ENCODE results near the gene CATSPER1. TPM values are rescaled to one million over a fixed set of nuclear protein-coding genes. Genes with fewer than 3 reads are reported as not detected.

Gene CATSPER1
- total RNA-seq, 1 donor from 2014 or later: not detected

- Histone ChIP-seq H4K20me1 (ENCODE audit: low read depth) (no peaks in the 10 kb centered on the region), H3F3A (ENCODE audit: low read depth) (no peaks in the 10 kb centered on the region), H2AFZ (replicated peaks) (no peak overlapping the region), H3K79me2 (ENCODE audit: low read depth) (no peaks in the 10 kb centered on the region), H3K36me3 (no peaks in the 10 kb centered on the region), H3K9me3 (ENCODE audit: low read depth) (no peaks in the 10 kb centered on the region), H3K27ac (no peak overlapping the region), H3K27me3 (peaks cover 21% of the 10 kb centered on the region), H3K4me3 (no peak overlapping the region), H3K4me2 (no peak overlapping the region), H3K4me1 (no peaks in the 10 kb centered on the region), H3K9ac (no peak overlapping the region)
- H3K4me3 Mint-ChIP-seq: no peak overlapping the region
- H3K27me3 Mint-ChIP-seq (ENCODE audit: insufficient read depth, low read depth): peaks cover 15% of the 10 kb centered on the region
- no peaks in the 10 kb centered on the region for H3K36me3 Mint-ChIP-seq
- no peak for DNase-seq (ENCODE audit: low spot score)
- no peaks in the 10 kb centered on the region for H3K9me3 Mint-ChIP-seq
- TF ChIP-seq, protein P1, sequence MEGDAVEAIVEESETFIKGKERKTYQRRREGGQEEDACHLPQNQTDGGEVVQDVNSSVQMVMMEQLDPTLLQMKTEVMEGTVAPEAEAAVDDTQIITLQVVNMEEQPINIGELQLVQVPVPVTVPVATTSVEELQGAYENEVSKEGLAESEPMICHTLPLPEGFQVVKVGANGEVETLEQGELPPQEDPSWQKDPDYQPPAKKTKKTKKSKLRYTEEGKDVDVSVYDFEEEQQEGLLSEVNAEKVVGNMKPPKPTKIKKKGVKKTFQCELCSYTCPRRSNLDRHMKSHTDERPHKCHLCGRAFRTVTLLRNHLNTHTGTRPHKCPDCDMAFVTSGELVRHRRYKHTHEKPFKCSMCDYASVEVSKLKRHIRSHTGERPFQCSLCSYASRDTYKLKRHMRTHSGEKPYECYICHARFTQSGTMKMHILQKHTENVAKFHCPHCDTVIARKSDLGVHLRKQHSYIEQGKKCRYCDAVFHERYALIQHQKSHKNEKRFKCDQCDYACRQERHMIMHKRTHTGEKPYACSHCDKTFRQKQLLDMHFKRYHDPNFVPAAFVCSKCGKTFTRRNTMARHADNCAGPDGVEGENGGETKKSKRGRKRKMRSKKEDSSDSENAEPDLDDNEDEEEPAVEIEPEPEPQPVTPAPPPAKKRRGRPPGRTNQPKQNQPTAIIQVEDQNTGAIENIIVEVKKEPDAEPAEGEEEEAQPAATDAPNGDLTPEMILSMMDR (IDR thresholded peaks at IDR 0.05): no peak
- TF ChIP-seq EZH2 (IDR thresholded peaks at IDR 0.05) (no peak), EZH2phosphoT487 (IDR thresholded peaks at IDR 0.05) (no peak)
- H3K27ac Mint-ChIP-seq: no peak overlapping the region
- H3K4me1 Mint-ChIP-seq: no peaks in the 10 kb centered on the region
Measured at GRCh38 chr11:66017321-66017720, 9.0 kb downstream of the CATSPER1 start.

DNA sequence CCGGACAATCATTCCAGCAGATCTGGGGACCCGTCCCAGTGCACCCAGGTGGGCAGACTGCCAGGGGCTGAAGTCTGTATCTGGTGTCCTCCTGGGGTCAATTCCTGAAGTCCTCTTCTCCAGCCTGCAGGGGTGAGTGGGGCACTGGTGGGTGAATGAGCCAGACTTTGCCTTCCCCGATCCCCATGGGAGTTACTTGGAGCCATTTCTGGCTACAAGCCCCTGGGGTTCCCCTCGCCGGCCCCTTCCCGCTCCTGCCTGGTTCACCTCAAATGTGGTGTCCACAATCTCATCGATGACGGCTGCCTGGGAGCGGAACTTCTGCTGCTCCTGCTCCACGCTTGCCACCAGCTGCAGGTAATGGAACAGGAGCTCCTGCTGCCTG lies 9.5 kb downstream of the CATSPER1 start:
- H3K4me3 Mint-ChIP-seq: no peak overlapping the region
- no peaks in the 10 kb centered on the region for H3K36me3 ChIP-seq
- no peaks in the 10 kb centered on the region for H3K36me3 Mint-ChIP-seq
- H3K9me3 Mint-ChIP-seq: no peaks in the 10 kb centered on the region
- no peak overlapping the region for H3K4me2 ChIP-seq
- H2AFZ ChIP-seq (replicated peaks): no peak overlapping the region
- no peaks in the 10 kb centered on the region for H3K79me2 ChIP-seq (ENCODE audit: low read depth)
- peaks cover 16% of the 10 kb centered on the region for H3K27me3 Mint-ChIP-seq (ENCODE audit: insufficient read depth, low read depth)
- H3F3A ChIP-seq (ENCODE audit: low read depth): no peaks in the 10 kb centered on the region
- no peaks in the 10 kb centered on the region for H3K9me3 ChIP-seq (ENCODE audit: low read depth)
- no peak overlapping the region for H3K27ac Mint-ChIP-seq
- no peaks in the 10 kb centered on the region for H4K20me1 ChIP-seq (ENCODE audit: low read depth)
- no peak overlapping the region for H3K4me3 ChIP-seq
- no peak for DNase-seq (ENCODE audit: low spot score)
- H3K4me1 Mint-ChIP-seq: no peaks in the 10 kb centered on the region
- peaks cover 21% of the 10 kb centered on the region for H3K27me3 ChIP-seq
- TF ChIP-seq EZH2 (IDR thresholded peaks at IDR 0.05): no peak
- no peak for TF ChIP-seq EZH2phosphoT487 (IDR thresholded peaks at IDR 0.05)
- H3K9ac ChIP-seq: no peak overlapping the region
- no peak overlapping the region for H3K27ac ChIP-seq
- no peaks in the 10 kb centered on the region for H3K4me1 ChIP-seq

DNA sequence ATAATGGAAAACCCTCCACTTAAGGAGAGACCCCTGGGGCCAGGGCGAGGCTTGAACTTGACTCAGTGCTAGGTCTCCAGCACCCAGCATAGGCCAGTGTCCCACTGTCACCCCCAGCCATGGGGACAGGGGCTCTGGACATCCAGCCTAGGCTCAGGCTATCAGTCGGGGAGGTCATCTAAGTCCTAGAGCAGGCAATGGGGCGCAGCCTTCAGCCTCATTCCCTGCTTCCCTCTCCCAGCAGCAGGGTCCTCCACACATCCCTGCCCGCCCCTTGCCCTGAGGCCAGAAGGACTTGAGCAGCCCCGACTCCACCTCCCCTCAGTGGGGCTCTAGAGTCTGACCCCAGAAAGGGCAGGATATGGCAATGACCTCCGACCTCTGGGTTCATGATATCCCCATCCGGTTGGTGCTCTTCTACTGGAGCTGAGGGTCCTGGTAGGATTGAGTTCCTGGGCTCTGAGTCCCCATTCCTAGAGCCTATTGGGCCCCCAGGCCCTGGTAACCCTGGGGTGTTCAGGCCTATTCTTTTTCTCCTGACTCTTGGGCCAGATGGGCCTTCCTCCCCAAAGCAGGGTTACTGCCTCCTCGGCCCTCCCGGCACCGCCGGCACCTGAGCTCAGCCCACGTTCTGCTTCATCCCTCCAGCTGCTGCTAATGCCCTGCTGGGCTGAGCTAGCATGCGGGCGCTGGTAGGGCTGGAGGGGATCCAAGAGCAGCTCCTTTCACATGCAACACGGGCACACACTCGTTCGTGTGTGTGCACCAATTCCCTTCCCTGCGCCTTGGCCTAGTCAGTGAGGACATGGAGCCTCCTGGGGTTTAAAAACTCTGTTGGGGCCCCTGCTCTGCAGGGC lies 10.1 kb downstream of the CATSPER1 start:
- Histone ChIP-seq H3K27ac (no peak overlapping the region), H3F3A (ENCODE audit: low read depth) (no peaks in the 10 kb centered on the region), H2AFZ (replicated peaks) (no peak overlapping the region), H3K9me3 (ENCODE audit: low read depth) (no peaks in the 10 kb centered on the region), H4K20me1 (ENCODE audit: low read depth) (no peaks in the 10 kb centered on the region), H3K4me3 (no peak overlapping the region), H3K4me1 (no peaks in the 10 kb centered on the region), H3K9ac (no peak overlapping the region), H3K4me2 (no peak overlapping the region), H3K27me3 (peaks cover 21% of the 10 kb centered on the region), H3K79me2 (ENCODE audit: low read depth) (no peaks in the 10 kb centered on the region), H3K36me3 (no peaks in the 10 kb centered on the region)
- Mint-ChIP-seq H3K27me3 (ENCODE audit: insufficient read depth, low read depth) (peaks cover 15% of the 10 kb centered on the region), H3K27ac (no peak overlapping the region), H3K4me1 (no peaks in the 10 kb centered on the region), H3K4me3 (no peak overlapping the region), H3K9me3 (no peaks in the 10 kb centered on the region), H3K36me3 (no peaks in the 10 kb centered on the region)
- no peak for DNase-seq (ENCODE audit: low spot score)
- TF ChIP-seq EZH2phosphoT487 (IDR thresholded peaks at IDR 0.05) (no peak), EZH2 (IDR thresholded peaks at IDR 0.05) (no peak)
- TF ChIP-seq, protein P1 (IDR thresholded peaks at IDR 0.05): no peak

DNA sequence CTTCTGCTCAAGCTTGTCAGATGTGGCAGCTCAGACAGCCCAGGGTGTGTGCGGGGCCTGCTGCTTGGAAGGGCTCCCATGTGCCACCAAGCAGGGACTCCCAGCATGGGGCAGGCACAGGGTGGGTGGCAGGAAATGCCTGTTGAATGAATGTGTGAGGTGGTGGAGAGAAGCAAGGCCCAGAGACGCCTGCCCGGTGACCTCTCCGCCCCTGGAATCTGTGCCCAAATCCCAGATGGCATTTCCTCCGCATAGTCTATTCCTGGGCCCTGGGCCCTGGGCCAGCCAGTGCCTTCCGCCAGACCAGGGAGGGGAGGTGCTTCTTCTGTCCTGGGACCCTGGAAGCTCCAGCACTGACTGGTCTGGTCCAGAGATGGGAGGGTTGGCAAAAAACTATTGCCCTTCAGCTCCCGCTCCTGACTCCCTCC lies 10.8 kb downstream of the CATSPER1 start:
- no peaks in the 10 kb centered on the region for H3F3A ChIP-seq (ENCODE audit: low read depth)
- Mint-ChIP-seq H3K4me3 (no peak overlapping the region), H3K27ac (no peak overlapping the region), H3K9me3 (no peaks in the 10 kb centered on the region), H3K36me3 (no peaks in the 10 kb centered on the region), H3K4me1 (no peaks in the 10 kb centered on the region), H3K27me3 (ENCODE audit: insufficient read depth, low read depth) (peaks cover 12% of the 10 kb centered on the region)
- H3K27ac ChIP-seq: no peak overlapping the region
- H3K4me3 ChIP-seq: no peak overlapping the region
- no peaks in the 10 kb centered on the region for H3K36me3 ChIP-seq
- TF ChIP-seq EZH2phosphoT487 (IDR thresholded peaks at IDR 0.05): no peak
- no peak for TF ChIP-seq EZH2 (IDR thresholded peaks at IDR 0.05)
- TF ChIP-seq, protein P1 (IDR thresholded peaks at IDR 0.05): no peak
- no peak overlapping the region for H2AFZ ChIP-seq (replicated peaks)
- no peaks in the 10 kb centered on the region for H3K9me3 ChIP-seq (ENCODE audit: low read depth)
- no peak for DNase-seq (ENCODE audit: low spot score)
- H3K4me1 ChIP-seq: no peaks in the 10 kb centered on the region
- H4K20me1 ChIP-seq (ENCODE audit: low read depth): no peaks in the 10 kb centered on the region
- H3K27me3 ChIP-seq: peaks cover 28% of the 10 kb centered on the region
- H3K79me2 ChIP-seq (ENCODE audit: low read depth): no peaks in the 10 kb centered on the region
- H3K9ac ChIP-seq: no peak overlapping the region
- no peak overlapping the region for H3K4me2 ChIP-seq

Measured in neural progenitor cell (in vitro differentiated cells).